ENCODE results near the gene PIN1. TPM values are rescaled to one million over a fixed set of nuclear protein-coding genes. Genes with fewer than 3 reads are reported as not detected.

PIN1 gene
- total and polyA plus RNA-seq, 10 of the 15 experiments (the other 5 are each of a cell fraction or from before 2014, with no cell fraction given): 2.4 to 209 (median 71.5) TPM

- TF ChIP-seq ZBTB40 (IDR thresholded peaks at IDR 0.05; ENCODE audit: borderline replicate concordance) (peak; percentile 91), BRCA1 (IDR thresholded peaks at IDR 0.05; ENCODE audit: low read depth, low read length) (no peak), RFX5 (IDR thresholded peaks at IDR 0.05; ENCODE audit: low read depth, low read length) (no peak), CREB1 (IDR thresholded peaks at IDR 0.05; ENCODE audit: low read depth) (peak; percentile 81), LARP7 (IDR thresholded peaks at IDR 0.05) (peak; percentile 89; the same call in 1 of the 2 replicates), BCL11A (IDR thresholded peaks at IDR 0.05; ENCODE audit: low read depth, low read length) (no peak), EZH2 (IDR thresholded peaks at IDR 0.05; ENCODE audit: borderline replicate concordance, control insufficient read depth, low read depth, low read length) (no peak), CBX3 (IDR thresholded peaks at IDR 0.05; ENCODE audit: borderline replicate concordance, low read depth) (no peak), SPI1 (IDR thresholded peaks at IDR 0.05; ENCODE audit: borderline replicate concordance, insufficient read depth, low read depth, low read length) (peak; percentile 63; the same call in 1 of the 2 replicates), PKNOX1 (IDR thresholded peaks at IDR 0.05) (peak; percentile 62), BACH1 (IDR thresholded peaks at IDR 0.05; ENCODE audit: borderline replicate concordance) (0 out of 2 replicates have a peak, but pooled peaks have one; percentile 61), SMAD1 (IDR thresholded peaks at IDR 0.05; ENCODE audit: low read depth, partially characterized antibody) (peak; percentile 38), NR2F1 (conservative IDR thresholded peaks at IDR 0.05) (peak; percentile 82), RUNX3 (IDR thresholded peaks at IDR 0.05; ENCODE audit: low read length) (peak; percentile 51), RELA (IDR thresholded peaks at IDR 0.05; ENCODE audit: borderline replicate concordance, partially characterized antibody) (peak; percentile 21), ZBED1 (IDR thresholded peaks at IDR 0.05; ENCODE audit: borderline replicate concordance) (peak; percentile 61; the same call in 1 of the 2 replicates)
- TF ChIP-seq, protein P1, sequence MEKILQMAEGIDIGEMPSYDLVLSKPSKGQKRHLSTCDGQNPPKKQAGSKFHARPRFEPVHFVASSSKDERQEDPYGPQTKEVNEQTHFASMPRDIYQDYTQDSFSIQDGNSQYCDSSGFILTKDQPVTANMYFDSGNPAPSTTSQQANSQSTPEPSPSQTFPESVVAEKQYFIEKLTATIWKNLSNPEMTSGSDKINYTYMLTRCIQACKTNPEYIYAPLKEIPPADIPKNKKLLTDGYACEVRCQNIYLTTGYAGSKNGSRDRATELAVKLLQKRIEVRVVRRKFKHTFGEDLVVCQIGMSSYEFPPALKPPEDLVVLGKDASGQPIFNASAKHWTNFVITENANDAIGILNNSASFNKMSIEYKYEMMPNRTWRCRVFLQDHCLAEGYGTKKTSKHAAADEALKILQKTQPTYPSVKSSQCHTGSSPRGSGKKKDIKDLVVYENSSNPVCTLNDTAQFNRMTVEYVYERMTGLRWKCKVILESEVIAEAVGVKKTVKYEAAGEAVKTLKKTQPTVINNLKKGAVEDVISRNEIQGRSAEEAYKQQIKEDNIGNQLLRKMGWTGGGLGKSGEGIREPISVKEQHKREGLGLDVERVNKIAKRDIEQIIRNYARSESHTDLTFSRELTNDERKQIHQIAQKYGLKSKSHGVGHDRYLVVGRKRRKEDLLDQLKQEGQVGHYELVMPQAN (conservative IDR thresholded peaks at IDR 0.05): peak; percentile 81
- TF ChIP-seq, protein P2, sequence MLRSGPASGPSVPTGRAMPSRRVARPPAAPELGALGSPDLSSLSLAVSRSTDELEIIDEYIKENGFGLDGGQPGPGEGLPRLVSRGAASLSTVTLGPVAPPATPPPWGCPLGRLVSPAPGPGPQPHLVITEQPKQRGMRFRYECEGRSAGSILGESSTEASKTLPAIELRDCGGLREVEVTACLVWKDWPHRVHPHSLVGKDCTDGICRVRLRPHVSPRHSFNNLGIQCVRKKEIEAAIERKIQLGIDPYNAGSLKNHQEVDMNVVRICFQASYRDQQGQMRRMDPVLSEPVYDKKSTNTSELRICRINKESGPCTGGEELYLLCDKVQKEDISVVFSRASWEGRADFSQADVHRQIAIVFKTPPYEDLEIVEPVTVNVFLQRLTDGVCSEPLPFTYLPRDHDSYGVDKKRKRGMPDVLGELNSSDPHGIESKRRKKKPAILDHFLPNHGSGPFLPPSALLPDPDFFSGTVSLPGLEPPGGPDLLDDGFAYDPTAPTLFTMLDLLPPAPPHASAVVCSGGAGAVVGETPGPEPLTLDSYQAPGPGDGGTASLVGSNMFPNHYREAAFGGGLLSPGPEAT (IDR thresholded peaks at IDR 0.05; ENCODE audit: low read depth): peak; percentile 97; the same call in 1 of the 2 replicates
- TF ChIP-seq, protein P3, sequence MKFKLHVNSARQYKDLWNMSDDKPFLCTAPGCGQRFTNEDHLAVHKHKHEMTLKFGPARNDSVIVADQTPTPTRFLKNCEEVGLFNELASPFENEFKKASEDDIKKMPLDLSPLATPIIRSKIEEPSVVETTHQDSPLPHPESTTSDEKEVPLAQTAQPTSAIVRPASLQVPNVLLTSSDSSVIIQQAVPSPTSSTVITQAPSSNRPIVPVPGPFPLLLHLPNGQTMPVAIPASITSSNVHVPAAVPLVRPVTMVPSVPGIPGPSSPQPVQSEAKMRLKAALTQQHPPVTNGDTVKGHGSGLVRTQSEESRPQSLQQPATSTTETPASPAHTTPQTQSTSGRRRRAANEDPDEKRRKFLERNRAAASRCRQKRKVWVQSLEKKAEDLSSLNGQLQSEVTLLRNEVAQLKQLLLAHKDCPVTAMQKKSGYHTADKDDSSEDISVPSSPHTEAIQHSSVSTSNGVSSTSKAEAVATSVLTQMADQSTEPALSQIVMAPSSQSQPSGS (IDR thresholded peaks at IDR 0.05; ENCODE audit: low read length): no peak
Observed at GRCh38 chr19:9818734-9819595, 16.2 kb upstream of the PIN1 start, which contains the start of gene FBXL12 (continued).
